ENCODE results near the gene MSRB3.

GRCh38 chr12:65327207-65328076, 49.0 kb downstream of the MSRB3 start:
- TF ChIP-seq CTCF (conservative IDR thresholded peaks at IDR 0.05; ENCODE audit: low read depth, low read length) (no peak), MXI1 (IDR thresholded peaks at IDR 0.05; ENCODE audit: borderline replicate concordance, low read depth, low read length) (no peak), RAD21 (IDR thresholded peaks at IDR 0.05; ENCODE audit: low read length) (no peak), MAFK (IDR thresholded peaks at IDR 0.05; ENCODE audit: low read depth, low read length) (no peak)

All from IMR-90 (cell line).